ENCODE data around the gene ZSWIM1.

ZSWIM1 gene

DNA sequence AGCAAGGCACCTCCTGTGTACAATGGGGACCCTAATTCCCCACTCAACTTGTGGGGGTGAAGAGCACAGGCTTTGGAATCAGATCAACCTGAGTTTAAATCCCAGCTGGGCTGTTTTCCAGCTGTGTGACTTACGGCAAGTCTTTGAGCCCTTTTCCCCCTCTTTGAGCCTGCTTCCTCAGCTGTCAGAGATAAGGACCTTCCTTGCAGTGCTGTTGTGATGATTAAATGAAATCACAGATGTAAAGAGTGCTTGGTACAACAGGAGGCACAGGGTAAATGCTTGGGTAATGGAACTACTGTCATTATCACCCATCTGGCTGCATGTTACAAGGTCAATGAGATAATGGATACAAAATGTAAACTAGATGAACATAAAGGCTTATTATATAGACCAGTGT, 44.2 kb upstream of the ZSWIM1 start:
- H3K27me3 ChIP-seq = peaks cover 0 to 31% (median 24%) of the 10 kb centered on the region in 11 experiments; a peak in 19 of 22 replicates
- no peak overlapping the region for H3K4me3 ChIP-seq
- no peak for TF ChIP-seq Cebpa-rat (IDR thresholded peaks at IDR 0.05)
- peaks cover 0 to 26% (median 11%) of the 10 kb centered on the region in 11 experiments; a peak in 14 of 22 replicates for H3K36me3 ChIP-seq
- no peak overlapping the region for H3K9ac ChIP-seq
- no peak overlapping the region for H3K27ac ChIP-seq
- no peak overlapping the region for H3K4me2 ChIP-seq
- peaks cover 13 to 48% (median 20%) of the 10 kb centered on the region in 10 experiments for H3K4me1 ChIP-seq
- H3K9me3 ChIP-seq (replicated peaks in 1 of 11) = no peaks in the 10 kb centered on the region
- H4K20me1 ChIP-seq = peaks cover 0 to 15% (median 0%) of the 10 kb centered on the region in 11 experiments; a peak in 2 of 22 replicates

DNA sequence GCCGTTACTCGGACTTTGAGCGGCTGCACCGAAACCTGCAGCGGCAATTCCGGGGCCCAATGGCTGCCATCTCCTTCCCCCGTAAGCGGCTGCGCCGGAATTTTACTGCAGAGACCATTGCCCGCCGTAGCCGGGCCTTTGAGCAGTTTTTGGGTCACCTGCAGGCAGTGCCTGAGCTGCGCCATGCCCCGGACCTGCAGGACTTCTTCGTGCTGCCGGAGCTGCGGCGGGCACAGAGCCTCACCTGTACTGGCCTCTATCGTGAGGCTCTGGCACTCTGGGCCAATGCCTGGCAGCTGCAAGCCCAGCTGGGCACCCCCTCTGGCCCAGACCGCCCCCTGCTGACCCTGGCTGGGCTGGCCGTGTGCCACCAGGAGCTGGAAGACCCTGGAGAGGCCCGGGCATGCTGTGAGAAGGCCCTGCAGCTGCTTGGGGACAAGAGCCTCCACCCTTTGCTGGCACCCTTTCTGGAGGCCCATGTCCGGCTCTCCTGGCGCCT, 40.3 kb upstream of the ZSWIM1 start:
- Histone ChIP-seq H3K27ac (peak overlapping the region in 1 of 11 experiments; percentile 37; a peak in 1 of 22 replicates), H3K4me2 (no peak overlapping the region), H3K36me3 (peaks cover 35 to 58% (median 45%) of the 10 kb centered on the region in 11 experiments), H3K9ac (no peak overlapping the region), H3K4me1 (peaks cover 13 to 28% (median 17%) of the 10 kb centered on the region in 10 experiments), H3K27me3 (no peaks in the 10 kb centered on the region), H3K4me3 (no peak overlapping the region), H3K9me3 (replicated peaks in 1 of 11) (no peaks in the 10 kb centered on the region), H4K20me1 (peaks cover 0 to 25% (median 0%) of the 10 kb centered on the region in 11 experiments; a peak in 3 of 22 replicates)
- no peak for TF ChIP-seq Cebpa-rat (IDR thresholded peaks at IDR 0.05)

DNA sequence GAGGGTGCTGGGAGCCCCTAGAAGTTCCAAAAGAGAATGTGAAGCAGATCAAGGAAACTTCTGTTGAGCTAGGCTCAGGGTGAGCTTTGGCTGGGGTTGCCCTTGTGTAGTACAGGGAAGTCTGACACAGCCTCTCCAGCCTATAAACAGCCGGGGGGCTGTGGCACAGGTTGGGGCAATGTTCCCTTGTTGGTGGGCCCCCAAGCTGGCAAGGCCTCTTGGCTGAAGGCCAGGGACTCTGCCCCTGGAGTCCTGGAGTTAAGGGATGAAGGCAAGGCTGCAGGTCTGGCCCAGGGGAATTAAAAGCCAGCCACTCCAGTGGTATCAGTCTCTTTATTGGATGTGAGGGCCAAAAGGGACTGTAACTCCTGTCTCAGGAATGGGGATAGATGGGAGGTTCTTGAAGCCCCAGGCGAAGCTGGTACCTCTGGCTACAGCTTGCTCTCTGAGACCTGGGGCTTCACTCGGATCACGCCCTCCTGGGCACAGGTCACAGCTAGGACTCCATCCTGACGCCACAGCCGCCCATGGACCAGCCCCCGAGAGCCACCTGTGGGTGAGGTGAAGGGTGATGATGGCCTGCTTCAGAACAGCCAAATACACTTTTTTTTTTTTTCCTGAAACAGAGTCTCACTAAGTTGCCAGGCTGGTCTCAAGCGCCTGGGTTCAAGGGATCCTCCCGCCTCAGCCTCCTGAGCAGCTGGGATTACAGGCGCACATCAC, 39.5 kb upstream of the ZSWIM1 start:
- Histone ChIP-seq H3K36me3 (peaks cover 43 to 66% (median 53%) of the 10 kb centered on the region in 11 experiments), H4K20me1 (peaks cover 0 to 25% (median 0%) of the 10 kb centered on the region in 11 experiments; a peak in 4 of 22 replicates), H3K9ac (peak overlapping the region in 2 of 11 experiments; percentile 19 to 42; a peak in 1 of 22 replicates), H3K4me3 (no peak overlapping the region), H3K27me3 (no peaks in the 10 kb centered on the region), H3K4me1 (peaks cover 13 to 24% (median 17%) of the 10 kb centered on the region in 10 experiments), H3K27ac (peak overlapping the region in 8 of 11 experiments; percentile 13 to 64 (median 34); a peak in 8 of 22 replicates), H3K9me3 (replicated peaks in 1 of 11) (no peaks in the 10 kb centered on the region), H3K4me2 (peak overlapping the region; percentile 36 to 66 (median 53); a peak in 20 of 22 replicates)
- no peak for TF ChIP-seq Cebpa-rat (IDR thresholded peaks at IDR 0.05)

DNA sequence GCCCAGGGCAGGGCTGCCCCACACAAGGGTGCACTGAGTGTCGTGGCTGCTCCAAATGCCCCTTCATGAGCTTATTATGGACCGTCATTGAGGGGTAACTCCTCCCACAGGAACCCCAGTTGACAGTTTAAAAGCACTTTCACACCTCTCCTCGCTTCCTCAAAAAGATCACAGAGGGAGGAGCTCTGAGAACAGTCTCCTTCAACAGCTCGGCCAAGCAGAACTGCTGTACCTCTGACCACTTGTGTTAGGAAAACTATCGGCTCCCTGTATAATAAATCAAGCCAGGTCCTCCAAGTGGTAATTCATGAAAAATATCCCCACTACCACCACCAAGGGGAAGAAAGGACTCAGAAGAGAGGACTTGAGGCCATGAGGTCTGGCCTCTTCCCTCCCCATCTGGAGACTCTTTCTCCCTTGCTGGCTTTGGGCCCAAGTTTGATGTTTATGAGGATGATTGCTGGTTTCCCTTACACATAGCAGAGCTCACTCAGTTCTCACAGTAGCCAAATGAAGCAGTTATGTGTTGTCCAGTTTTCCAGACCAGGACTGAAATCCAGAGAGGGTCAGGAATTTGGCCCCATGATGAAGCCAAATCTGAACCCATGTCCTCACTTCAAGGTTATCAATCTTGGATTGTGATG, 38.7 kb upstream of the ZSWIM1 start:
- H4K20me1 ChIP-seq = peaks cover 0 to 25% (median 0%) of the 10 kb centered on the region in 11 experiments; a peak in 4 of 22 replicates
- no peak overlapping the region for H3K4me3 ChIP-seq
- peak overlapping the region; percentile 36 to 66 (median 53) for H3K4me2 ChIP-seq
- no peaks in the 10 kb centered on the region for H3K27me3 ChIP-seq
- peak overlapping the region in 9 of 11 experiments; percentile 18 to 64 (median 37); a peak in 13 of 22 replicates for H3K27ac ChIP-seq
- TF ChIP-seq Cebpa-rat (IDR thresholded peaks at IDR 0.05) = no peak
- H3K4me1 ChIP-seq = peaks cover 13 to 24% (median 17%) of the 10 kb centered on the region in 10 experiments
- no peaks in the 10 kb centered on the region for H3K9me3 ChIP-seq (replicated peaks in 1 of 11)
- peak overlapping the region in 5 of 11 experiments; percentile 6 to 42 (median 15); a peak in 3 of 22 replicates for H3K9ac ChIP-seq
- peaks cover 50 to 73% (median 59%) of the 10 kb centered on the region in 11 experiments for H3K36me3 ChIP-seq

DNA sequence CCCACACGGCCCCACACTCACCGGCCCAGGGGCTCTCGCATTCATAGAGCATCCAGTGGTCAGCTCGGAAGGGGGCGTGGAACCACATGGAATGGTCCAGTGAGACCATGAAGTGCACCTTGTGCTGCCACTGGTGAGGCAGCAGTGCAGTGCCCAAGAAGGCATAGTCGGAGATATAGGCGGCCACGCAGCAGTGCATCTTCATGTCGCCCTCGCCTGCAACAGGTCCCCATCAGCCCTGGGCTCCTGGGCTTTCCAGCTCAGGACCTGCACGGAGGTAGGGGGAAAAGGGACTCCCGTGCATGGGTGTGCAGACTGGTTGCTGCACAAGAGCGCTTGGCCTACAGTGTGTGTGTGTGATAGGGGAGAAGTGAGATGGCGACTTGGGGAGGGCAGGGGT, 37.5 kb upstream of the ZSWIM1 start:
- Histone ChIP-seq H3K9ac (no peak overlapping the region), H3K9me3 (replicated peaks in 1 of 11) (no peaks in the 10 kb centered on the region), H3K36me3 (peaks cover 60 to 82% (median 71%) of the 10 kb centered on the region in 11 experiments)

DNA sequence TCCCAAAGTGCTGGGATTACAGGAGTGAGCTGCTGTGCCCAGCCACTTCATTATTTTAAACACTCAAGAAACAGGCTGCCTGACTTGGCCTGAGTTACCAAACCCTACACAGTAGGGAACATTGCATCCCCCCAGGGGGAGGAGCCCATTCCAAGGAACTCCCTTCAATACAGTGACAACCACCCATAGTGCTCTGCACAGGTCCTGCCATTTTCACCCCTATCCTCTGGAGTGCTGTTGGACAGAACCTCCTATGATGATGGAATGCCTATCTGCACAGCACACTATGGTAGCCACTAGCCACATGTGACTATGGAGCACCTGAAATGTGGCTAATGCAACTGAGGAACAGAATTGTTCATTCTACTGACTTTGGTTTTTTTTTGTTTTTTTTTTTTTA, 35.6 kb upstream of the ZSWIM1 start:
- TF ChIP-seq Cebpa-rat (IDR thresholded peaks at IDR 0.05) = no peak
- Histone ChIP-seq H3K27ac (no peak overlapping the region), H3K4me2 (no peak overlapping the region), H3K4me3 (no peak overlapping the region), H4K20me1 (peaks cover 0 to 33% (median 0%) of the 10 kb centered on the region in 11 experiments; a peak in 4 of 22 replicates), H3K9me3 (replicated peaks in 1 of 11) (no peaks in the 10 kb centered on the region), H3K36me3 (peaks cover 71 to 98% (median 79%) of the 10 kb centered on the region in 11 experiments), H3K4me1 (peaks cover 13 to 24% (median 17%) of the 10 kb centered on the region in 10 experiments), H3K9ac (no peak overlapping the region), H3K27me3 (no peaks in the 10 kb centered on the region)

More for the DNA sequence above, 37.5 kb upstream of the ZSWIM1 start:
- no peak overlapping the region for H3K4me3 ChIP-seq
- peaks cover 13 to 24% (median 17%) of the 10 kb centered on the region in 10 experiments for H3K4me1 ChIP-seq
- no peaks in the 10 kb centered on the region for H3K27me3 ChIP-seq
- no peak overlapping the region for H3K27ac ChIP-seq
- TF ChIP-seq Cebpa-rat (IDR thresholded peaks at IDR 0.05) = no peak
- peaks cover 0 to 31% (median 0%) of the 10 kb centered on the region in 11 experiments; a peak in 4 of 22 replicates for H4K20me1 ChIP-seq
- H3K4me2 ChIP-seq = 0 out of 22 replicates have a peak overlapping the region, but pooled peaks of 1 of the 11 experiments have one; percentile 59

DNA sequence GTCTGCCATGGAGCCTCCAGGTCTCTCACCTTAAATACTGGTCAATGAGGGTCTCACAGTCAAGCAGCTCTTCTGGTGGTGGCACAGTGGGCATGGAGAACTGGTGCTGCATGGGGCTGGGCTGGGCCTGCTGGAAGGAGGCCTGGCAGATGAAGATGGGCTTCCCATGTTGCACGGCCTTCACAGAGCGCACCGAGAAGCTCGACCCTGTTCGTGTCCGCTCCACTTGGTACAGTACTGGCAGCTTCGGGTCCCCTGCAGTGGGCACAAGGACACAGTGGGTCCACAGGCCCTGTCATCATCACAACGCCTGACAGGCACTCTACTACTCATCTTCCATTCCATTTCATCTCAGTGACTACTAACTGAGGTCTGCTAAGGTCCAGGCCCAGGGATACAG, 32.6 kb upstream of the ZSWIM1 start:
- no peak for TF ChIP-seq Cebpa-rat (IDR thresholded peaks at IDR 0.05)
- Histone ChIP-seq H3K4me1 (peaks cover 0 to 3% (median 0%) of the 10 kb centered on the region in 10 experiments; a peak in 3 of 20 replicates), H3K27me3 (no peaks in the 10 kb centered on the region), H3K9ac (no peak overlapping the region), H3K4me3 (no peak overlapping the region), H3K9me3 (replicated peaks in 1 of 11) (no peaks in the 10 kb centered on the region), H4K20me1 (peaks cover 0 to 17% (median 0%) of the 10 kb centered on the region in 11 experiments; a peak in 4 of 22 replicates), H3K4me2 (no peak overlapping the region), H3K27ac (no peak overlapping the region), H3K36me3 (peaks cover 71 to 100% (median 87%) of the 10 kb centered on the region in 11 experiments)

DNA sequence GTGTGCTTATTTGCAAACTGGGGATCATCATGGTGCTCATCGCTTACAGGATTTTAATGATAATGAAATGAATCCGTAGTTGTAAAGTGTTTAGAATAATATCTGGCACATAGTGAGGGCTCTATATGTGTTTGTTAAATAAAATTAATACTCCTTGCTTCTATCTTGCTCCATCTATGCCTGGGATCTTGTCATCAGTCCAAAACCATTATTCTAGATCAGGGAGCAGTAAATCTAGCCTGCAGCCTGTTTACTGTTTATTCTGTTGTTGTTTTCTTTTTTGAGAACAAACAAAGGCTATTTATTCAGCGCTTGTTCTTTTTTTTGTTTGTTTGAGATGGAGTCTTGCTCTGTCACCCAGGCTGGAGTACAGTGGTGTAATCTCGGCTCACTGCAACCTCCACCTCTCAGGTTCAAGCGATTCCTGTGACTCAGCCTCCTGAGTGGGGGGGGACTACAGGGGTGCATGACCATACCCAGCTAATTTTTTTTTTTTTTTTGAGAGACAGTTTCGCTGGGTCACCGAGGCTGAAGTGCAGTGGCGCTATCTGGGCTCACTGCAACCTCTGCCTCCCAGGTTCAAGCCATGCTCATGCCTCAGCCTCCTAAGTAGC, 32.0 kb upstream of the ZSWIM1 start:
- H3K9ac ChIP-seq = no peak overlapping the region; a peak in 1 of 22 replicates
- H3K27me3 ChIP-seq = no peaks in the 10 kb centered on the region
- peaks cover 70 to 100% (median 86%) of the 10 kb centered on the region in 11 experiments for H3K36me3 ChIP-seq
- H4K20me1 ChIP-seq = peaks cover 0 to 11% (median 0%) of the 10 kb centered on the region in 11 experiments; a peak in 3 of 22 replicates
- no peak overlapping the region for H3K4me3 ChIP-seq
- no peak overlapping the region for H3K27ac ChIP-seq
- no peaks in the 10 kb centered on the region for H3K9me3 ChIP-seq (replicated peaks in 1 of 11)
- no peaks in the 10 kb centered on the region for H3K4me1 ChIP-seq
- H3K4me2 ChIP-seq = no peak overlapping the region
- TF ChIP-seq Cebpa-rat (IDR thresholded peaks at IDR 0.05) = no peak

All from BLaER1 treated with 17β-estradiol and CSF1 and Interleukin-3, amounts not matched to agents 10 nM and 100 nM (cell line).